K562 (cell line): ENCODE data around the gene MRPL28. TPM values are rescaled to one million over a fixed set of nuclear protein-coding genes. Genes with fewer than 3 reads are reported as not detected.

Source experiments
- ATAC-seq: fragments of 200-7000 bp; cut with Tn5 transposase; 3 replicates; pipeline ENCODE4 v1.9.1; 2020; ENCODE audit warnings: moderate library complexity
- BruUV-seq: library from RNA; stranded (reverse); fragments of 400-500 nt; replicated peaks from 2 replicates; lab custom pipeline; 2021; lab: Mats Ljungman, UMichigan
- CTCF ChIA-PET: fragments of 300-600 bp; formaldehyde crosslinking; extraction: SDS; loops from one replicate; lab custom pipeline; 2021; ENCODE audit warnings: low intra/inter-chr PET ratio; lab: Yijun Ruan, JAX
- POLR2A ChIA-PET: fragments of 300-600, 350-650 bp; sonication (Branson Sonifier 250); formaldehyde crosslinking; extraction: SDS; loops from one replicate; lab custom pipeline; 2021; ENCODE audit warnings: antibody characterized with exemption, inconsistent platforms; lab: Yijun Ruan, JAX
- DNase-seq, 4 experiments: peaks; one replicate each; pipeline versions ENCODE4 v3.0.0 to v3.0.0-alpha.2; 2011 to 2018; ENCODE audit warnings: low spot score in 3 of 4, mixed read lengths in 3 of 4; ENCODE audit errors: extremely low read depth in 1 of 4
- FAIRE-seq: peaks from 2 replicates; lab custom pipeline; 2011; peaks lifted over from hg19 to GRCh38; lab: Jason Lieb, UNC
- H2AFZ ChIP-seq: 2 replicates; pipeline ENCODE4 v1.6.0; 2011; ENCODE audit warnings: low read depth, low read length, control low read depth, inconsistent platforms
- H3K27ac ChIP-seq: fragments of 200-600 bp; 3 replicates; pipeline ENCODE4 v1.8.0; 2011; ENCODE audit warnings: low read depth, mild to moderate bottlenecking, control low read depth, inconsistent platforms, low read length, moderate library complexity, mixed read lengths; ENCODE audit errors: extremely low read depth
- H3K27me3 ChIP-seq, 2 experiments: fragments of 300-600 bp in 1 of 2; 2 replicates in 1 of 2; 3 replicates in 1 of 2; pipeline versions ENCODE4 v1.6.0 to v1.8.0; 2011; ENCODE audit warnings: inconsistent platforms in 2 of 2, low read length in 2 of 2, mild to moderate bottlenecking in 1 of 2, mixed read lengths in 1 of 2, moderate library complexity in 1 of 2; ENCODE audit not compliant: control insufficient read depth in 2 of 2, insufficient read depth in 2 of 2
- H3K36me3 ChIP-seq: fragments of 300-600 bp; 3 replicates; pipeline ENCODE4 v1.8.0; 2011; ENCODE audit warnings: mild to moderate bottlenecking, low read length, inconsistent platforms; ENCODE audit not compliant: control insufficient read depth, insufficient read depth
- H3K4me1 ChIP-seq, 2 experiments: fragments of 200-600 bp in 1 of 2; replicated peaks in 1 of 2; 2 replicates in 1 of 2; 3 replicates in 1 of 2; pipeline versions ENCODE4 v1.5.1 to v1.8.0; 2011; ENCODE audit warnings: inconsistent platforms in 2 of 2, low read length in 2 of 2, mild to moderate bottlenecking in 1 of 2, mixed read lengths in 1 of 2, moderate library complexity in 1 of 2; ENCODE audit not compliant: control insufficient read depth in 2 of 2, insufficient read depth in 2 of 2
- H3K4me2 ChIP-seq: 2 replicates; pipeline ENCODE4 v1.6.1; 2011; ENCODE audit warnings: low read length, control low read depth, inconsistent platforms, mixed read lengths; ENCODE audit not compliant: insufficient read depth
- H3K4me3 ChIP-seq: fragments of 200-600 bp; sonication (generic), shearing (Covaris generic); 2 replicates; pipeline ENCODE4 v1.5.1; 2016; ENCODE audit warnings: control low read depth, inconsistent platforms
- H3K79me2 ChIP-seq: fragments of 200-600 bp; 3 replicates; pipeline ENCODE4 v1.8.0; 2011; ENCODE audit warnings: low read length, inconsistent platforms; ENCODE audit not compliant: control insufficient read depth, insufficient read depth
- H3K9ac ChIP-seq, 2 experiments: 2 replicates each; pipeline versions ENCODE4 v1.6.0 to v1.6.1; 2011; ENCODE audit warnings: low read depth in 2 of 2, low read length in 2 of 2, control low read depth in 1 of 2, inconsistent platforms in 1 of 2, mild to moderate bottlenecking in 1 of 2, mixed read lengths in 1 of 2; ENCODE audit not compliant: insufficient read depth in 1 of 2
- H3K9me1 ChIP-seq: one replicate; pipeline ENCODE4 v1.6.0; 2011; ENCODE audit warnings: inconsistent platforms, mild to moderate bottlenecking, low read length, moderate library complexity; ENCODE audit not compliant: control insufficient read depth, insufficient read depth
- H3K9me3 ChIP-seq: replicated peaks from 2 replicates; pipeline ENCODE4 v1.5.1; 2011; ENCODE audit warnings: low read depth, low read length, inconsistent platforms; ENCODE audit not compliant: control insufficient read depth, insufficient read depth
- H4K20me1 ChIP-seq: replicated peaks from 2 replicates; pipeline ENCODE4 v1.6.1; 2011; ENCODE audit warnings: low read length, inconsistent platforms, mixed read lengths; ENCODE audit not compliant: control insufficient read depth, insufficient read depth
- CBFB ChIP-seq: sonication (generic); formaldehyde crosslinking; IDR thresholded peaks from 2 replicates; pipeline ENCODE4 v1.4.0; 2020; ENCODE audit warnings: mild to moderate bottlenecking, missing genetic modification reagents
- HDAC3 ChIP-seq: fragments of 450-650 bp; IDR thresholded peaks from 2 replicates; pipeline ENCODE4 v1.6.1; 2018; ENCODE audit warnings: borderline replicate concordance, mild to moderate bottlenecking, moderate library complexity; ENCODE audit not compliant: partially characterized antibody
- RBFOX2 ChIP-seq: fragments of 200-400 bp; formaldehyde crosslinking; IDR thresholded peaks from 2 replicates; pipeline ENCODE4 v1.6.1; 2017; ENCODE audit warnings: low read depth, mild to moderate bottlenecking, low read length, moderate library complexity
- WGBS: fragments of 100-300 bp; shearing (Covaris generic); methylation state at CpG from one replicate; pipeline ENCODE4 v1.1.6; 2016; ENCODE audit warnings: low coverage, mixed read lengths; ENCODE audit not compliant: insufficient coverage; ENCODE audit errors: missing lambda C conversion rate; 5-methylcytosine and 5-hydroxymethylcytosine counted together
- in situ Hi-C: fragments of 300-500 bp; cut with MboI; formaldehyde crosslinking; loops from 4 replicates; pipeline ENCODE4 v1.15.0; 2018; ENCODE audit warnings: inconsistent platforms, mixed read lengths
- intact Hi-C: fragments of 100-400 bp; cut with micrococcal nuclease; formaldehyde crosslinking; loops from 2 replicates; pipeline ENCODE4 v1.14.2; 2022
- polyA plus RNA-seq, 8 experiments: library from polyadenylated mRNA; depleted of rRNA in 4 of 8; stranded (reverse) in 5 of 8; unstranded in 3 of 8; fragments of >200 nt; fragmentation: Nextera tagmentation in 2 of 8; fragmentation: Illumina TruSeq in 1 of 8; extraction: Ambion mirVana in 2 of 8; extraction: Trizol in 1 of 8; gene quantifications; 2 replicates each; pipeline versions ENCODE4 v1.2.1 to v1.2.3, GENCODE V29; 2011 to 2014; ENCODE audit warnings: inconsistent platforms in 1 of 8, missing spikeins in 1 of 8
- total RNA-seq, 7 experiments: library from RNA; depleted of rRNA in 6 of 7; stranded (reverse); fragments of >200 nt in 6 of 7; fragmentation: Illumina TruSeq in 2 of 7; extraction: Trizol in 2 of 7; gene quantifications; 2 replicates each; pipeline versions ENCODE4 v1.2.1 to v1.2.3, GENCODE V29; 2011 to 2021; ENCODE audit warnings: low replicate concordance in 1 of 7
- TF ChIP-seq, protein P1 (sequence below): sonication (generic); IDR thresholded peaks from 2 replicates; pipeline ENCODE4 v1.6.1; 2016
- TF ChIP-seq, protein P2 (sequence below): fragments of 450-650 bp; formaldehyde crosslinking; conservative IDR thresholded peaks from 2 replicates; pipeline ENCODE4 v1.4.0; 2022; ENCODE audit warnings: mild to moderate bottlenecking, missing genetic modification characterization
- TF ChIP-seq, protein P3 (sequence below): sonication (generic); formaldehyde crosslinking; IDR thresholded peaks from 2 replicates; pipeline ENCODE4 v1.9.0; 2022; ENCODE audit warnings: mild to moderate bottlenecking, missing genetic modification reagents
- TF ChIP-seq, protein P4 (sequence below), 2 experiments: fragments of 250-450 bp in 1 of 2; fragments of 450-650 bp in 1 of 2; sonication (Bioruptor Pico) in 1 of 2; IDR thresholded peaks; 2 replicates each; pipeline versions ENCODE4 v1.6.1 to v1.8.0; 2016 to 2021; ENCODE audit warnings: mild to moderate bottlenecking in 2 of 2, moderate library complexity in 2 of 2, missing compliant biosample characterization in 1 of 2, missing genetic modification characterization in 1 of 2

Gene MRPL28
- total and polyA plus RNA-seq, 9 of the 15 experiments (the other 6 are each of a cell fraction or from before 2014, with no cell fraction given), result 2.5 to 323 (median 175) TPM

DNA sequence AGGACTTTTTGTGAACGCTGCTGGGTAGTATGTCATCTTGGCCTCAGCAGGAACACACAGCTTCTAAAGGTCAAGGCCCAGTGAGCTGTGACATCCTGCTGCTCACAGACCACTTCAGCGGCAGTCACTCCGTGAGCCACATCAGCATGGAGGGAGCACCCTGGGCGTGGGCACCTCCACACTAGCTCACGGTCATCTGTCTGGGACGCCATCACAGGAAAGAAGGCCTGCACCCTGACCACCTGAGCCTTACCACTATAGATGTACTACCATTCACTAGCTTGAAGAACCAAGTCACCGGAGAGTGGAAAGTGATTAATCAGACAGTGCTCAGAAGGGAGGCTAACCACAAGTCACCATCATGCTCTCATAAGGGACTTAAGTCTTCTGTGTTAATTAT is 21.1 kb downstream of the MRPL28 start:
- peaks cover 79% of the 10 kb centered on the region for H3K79me2 ChIP-seq
- no peak for ATAC-seq
- H3K9me3 ChIP-seq, result no peaks in the 10 kb centered on the region
- H3K27me3 ChIP-seq, result no peaks in the 10 kb centered on the region
- ChIA-PET POLR2A (interaction anchor here (0.6 to 2.7 kb wide), 3 partner anchors 12 to 57 kb away, joined by 3 to 22 read pairs (median 5); no protein-coding TSS in a partner anchor), CTCF (no interaction called here)
- TF ChIP-seq, protein P1, sequence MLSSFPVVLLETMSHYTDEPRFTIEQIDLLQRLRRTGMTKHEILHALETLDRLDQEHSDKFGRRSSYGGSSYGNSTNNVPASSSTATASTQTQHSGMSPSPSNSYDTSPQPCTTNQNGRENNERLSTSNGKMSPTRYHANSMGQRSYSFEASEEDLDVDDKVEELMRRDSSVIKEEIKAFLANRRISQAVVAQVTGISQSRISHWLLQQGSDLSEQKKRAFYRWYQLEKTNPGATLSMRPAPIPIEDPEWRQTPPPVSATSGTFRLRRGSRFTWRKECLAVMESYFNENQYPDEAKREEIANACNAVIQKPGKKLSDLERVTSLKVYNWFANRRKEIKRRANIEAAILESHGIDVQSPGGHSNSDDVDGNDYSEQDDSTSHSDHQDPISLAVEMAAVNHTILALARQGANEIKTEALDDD, result peak; percentile 50; the same call in 1 of the 2 replicates
- no peak for TF ChIP-seq HDAC3
- 0 out of 2 replicates have a peak, but pooled peaks have one; percentile 17 for TF ChIP-seq RBFOX2
- TF ChIP-seq, protein P2, sequence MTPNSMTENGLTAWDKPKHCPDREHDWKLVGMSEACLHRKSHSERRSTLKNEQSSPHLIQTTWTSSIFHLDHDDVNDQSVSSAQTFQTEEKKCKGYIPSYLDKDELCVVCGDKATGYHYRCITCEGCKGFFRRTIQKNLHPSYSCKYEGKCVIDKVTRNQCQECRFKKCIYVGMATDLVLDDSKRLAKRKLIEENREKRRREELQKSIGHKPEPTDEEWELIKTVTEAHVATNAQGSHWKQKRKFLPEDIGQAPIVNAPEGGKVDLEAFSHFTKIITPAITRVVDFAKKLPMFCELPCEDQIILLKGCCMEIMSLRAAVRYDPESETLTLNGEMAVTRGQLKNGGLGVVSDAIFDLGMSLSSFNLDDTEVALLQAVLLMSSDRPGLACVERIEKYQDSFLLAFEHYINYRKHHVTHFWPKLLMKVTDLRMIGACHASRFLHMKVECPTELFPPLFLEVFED (CRISPR knock-in tag), result no peak
- TF ChIP-seq, protein P3, sequence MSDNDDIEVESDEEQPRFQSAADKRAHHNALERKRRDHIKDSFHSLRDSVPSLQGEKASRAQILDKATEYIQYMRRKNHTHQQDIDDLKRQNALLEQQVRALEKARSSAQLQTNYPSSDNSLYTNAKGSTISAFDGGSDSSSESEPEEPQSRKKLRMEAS (CRISPR knock-in tag), result peak; percentile 16; the same call in 1 of the 2 replicates
- TF ChIP-seq CBFB (CRISPR knock-in tag), result peak; percentile 30; the same call in 1 of the 2 replicates
- TF ChIP-seq, protein P4, sequence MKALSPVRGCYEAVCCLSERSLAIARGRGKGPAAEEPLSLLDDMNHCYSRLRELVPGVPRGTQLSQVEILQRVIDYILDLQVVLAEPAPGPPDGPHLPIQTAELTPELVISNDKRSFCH (CRISPR knock-in tag; IDR thresholded peaks at IDR 0.05), result no peak
- TF ChIP-seq, protein P4 (tag; IDR thresholded peaks at IDR 0.05), result peak; percentile 48; the same call in 1 of the 2 replicates
- no peak for DNase-seq
- H3K27ac ChIP-seq, result peak overlapping the region; percentile 14; the same call in 1 of the 3 replicates
- H3K4me2 ChIP-seq, result no peak overlapping the region; the same call in 1 of the 2 replicates
- in situ Hi-C loops (no loop called here), intact Hi-C loops (no loop called here)
- peaks cover 63% of the 10 kb centered on the region for H3K36me3 ChIP-seq
- H4K20me1 ChIP-seq, result peaks cover 3% of the 10 kb centered on the region; the same call in 1 of the 2 replicates
- 82% methylated on average over 7 of the region's 7 CpGs for WGBS
- peak; percentile 54 for FAIRE-seq
- no peak overlapping the region for H2AFZ ChIP-seq
- H3K4me3 ChIP-seq, result no peak overlapping the region
- H3K9me1 ChIP-seq, result peaks cover 6% of the 10 kb centered on the region
- peak overlapping the region in 1 of 2 experiments; percentile 46; a peak in 1 of 4 replicates for H3K9ac ChIP-seq
- no TSS peak for BruUV-seq
- H3K4me1 ChIP-seq, result peaks cover 26 to 27% of the 10 kb centered on the region in 2 experiments
